ENCODE results near the gene CDH4. TPM values are rescaled to one million over a fixed set of nuclear protein-coding genes. Genes with fewer than 3 reads are reported as not detected.

CDH4 gene
- total RNA-seq, 1 experiment from 2014 or later: 5.3 TPM

GRCh38 chr20:61287583-61288275, 35.7 kb downstream of the CDH4 start (continued):
- TF ChIP-seq AFF4 (CRISPR knock-in tag; IDR thresholded peaks at IDR 0.05; ENCODE audit: borderline replicate concordance): no peak
- TF ChIP-seq HMGA2 (CRISPR knock-in tag; IDR thresholded peaks at IDR 0.05): no peak
- TF ChIP-seq GABPB1 (CRISPR knock-in tag; IDR thresholded peaks at IDR 0.05): no peak

GRCh38 chr20:61288331-61288784, 36.3 kb downstream of the CDH4 start:
- H3K4me3 Mint-ChIP-seq: no peak overlapping the region
- H3K27me3 Mint-ChIP-seq (ENCODE audit: low read depth): peaks cover 19% of the 10 kb centered on the region
- ChIA-PET POLR2A (no interaction called here), CTCF (no interaction called here)
- no peak overlapping the region for H3K27ac Mint-ChIP-seq
- TF ChIP-seq ZNF263 (CRISPR knock-in tag; IDR thresholded peaks at IDR 0.05; ENCODE audit: low read depth) (no peak), RELA (CRISPR knock-in tag; IDR thresholded peaks at IDR 0.05; ENCODE audit: borderline replicate concordance) (no peak), SMAD3 (CRISPR knock-in tag; IDR thresholded peaks at IDR 0.05; ENCODE audit: borderline replicate concordance) (no peak), GABPB1 (CRISPR knock-in tag; IDR thresholded peaks at IDR 0.05) (no peak), USF2 (CRISPR knock-in tag; IDR thresholded peaks at IDR 0.05) (no peak), PRRX2 (CRISPR knock-in tag; IDR thresholded peaks at IDR 0.05) (no peak), FOXJ3 (CRISPR knock-in tag; IDR thresholded peaks at IDR 0.05; ENCODE audit: borderline replicate concordance) (no peak), ZBTB21 (CRISPR knock-in tag; IDR thresholded peaks at IDR 0.05; ENCODE audit: borderline replicate concordance) (no peak)
- no peaks in the 10 kb centered on the region for H3K4me1 Mint-ChIP-seq
- no peak for DNase-seq (ENCODE audit: low spot score)
- peaks cover 14% of the 10 kb centered on the region for H3K9me3 Mint-ChIP-seq
- peaks cover 7% of the 10 kb centered on the region; the same call in 1 of the 2 replicates for H3K36me3 Mint-ChIP-seq
- no peak for ATAC-seq

GRCh38 chr20:61289166-61289565, 37.1 kb downstream of the CDH4 start:
- ChIA-PET POLR2A (no interaction called here), CTCF (no interaction called here)
- Mint-ChIP-seq H3K4me1 (no peaks in the 10 kb centered on the region; the same call in 1 of the 2 replicates), H3K36me3 (peaks cover 3% of the 10 kb centered on the region; the same call in 1 of the 2 replicates), H3K27me3 (ENCODE audit: low read depth) (peaks cover 19% of the 10 kb centered on the region), H3K27ac (no peak overlapping the region), H3K9me3 (peaks cover 11% of the 10 kb centered on the region), H3K4me3 (no peak overlapping the region)
- ATAC-seq: no peak
- no peak for DNase-seq (ENCODE audit: low spot score)
- TF ChIP-seq JAZF1 (CRISPR knock-in tag; IDR thresholded peaks at IDR 0.05) (no peak), ZNF425 (CRISPR knock-in tag; conservative IDR thresholded peaks at IDR 0.05) (no peak), JUN (CRISPR knock-in tag; IDR thresholded peaks at IDR 0.05) (no peak), CBFB (CRISPR knock-in tag; IDR thresholded peaks at IDR 0.05; ENCODE audit: low read depth) (no peak), RELA (CRISPR knock-in tag; IDR thresholded peaks at IDR 0.05; ENCODE audit: borderline replicate concordance) (no peak), ZNF416 (CRISPR knock-in tag; IDR thresholded peaks at IDR 0.05) (no peak), MLX (CRISPR knock-in tag; IDR thresholded peaks at IDR 0.05) (no peak), TEAD1 (CRISPR knock-in tag; IDR thresholded peaks at IDR 0.05) (no peak), ATF6 (CRISPR knock-in tag; IDR thresholded peaks at IDR 0.05) (no peak), EMX1 (CRISPR knock-in tag; IDR thresholded peaks at IDR 0.05) (no peak), SMAD3 (CRISPR knock-in tag; IDR thresholded peaks at IDR 0.05; ENCODE audit: borderline replicate concordance) (no peak), ELF4 (CRISPR knock-in tag; IDR thresholded peaks at IDR 0.05; ENCODE audit: low read depth) (no peak), GTF2I (CRISPR knock-in tag; conservative IDR thresholded peaks at IDR 0.05) (no peak), FOXP4 (CRISPR knock-in tag; IDR thresholded peaks at IDR 0.05) (no peak)
